D721Med (cell line): ENCODE measurements around the gene TMC4.

Source experiments
- DNase-seq: peaks from one replicate; pipeline ENCODE4 v3.0.0; 2011; ENCODE audit warnings: low spot score; ENCODE audit not compliant: insufficient read length
- FAIRE-seq: peaks from 2 replicates; lab custom pipeline; 2011; peaks lifted over from hg19 to GRCh38; lab: Jason Lieb, UNC
- TF ChIP-seq, protein P1 (sequence below): IDR thresholded peaks from 2 replicates; pipeline ENCODE4 v1.5.1; 2012; ENCODE audit warnings: mild to moderate bottlenecking, control low read depth; ENCODE audit not compliant: insufficient read depth; ENCODE audit errors: missing control alignments

Gene TMC4

DNA sequence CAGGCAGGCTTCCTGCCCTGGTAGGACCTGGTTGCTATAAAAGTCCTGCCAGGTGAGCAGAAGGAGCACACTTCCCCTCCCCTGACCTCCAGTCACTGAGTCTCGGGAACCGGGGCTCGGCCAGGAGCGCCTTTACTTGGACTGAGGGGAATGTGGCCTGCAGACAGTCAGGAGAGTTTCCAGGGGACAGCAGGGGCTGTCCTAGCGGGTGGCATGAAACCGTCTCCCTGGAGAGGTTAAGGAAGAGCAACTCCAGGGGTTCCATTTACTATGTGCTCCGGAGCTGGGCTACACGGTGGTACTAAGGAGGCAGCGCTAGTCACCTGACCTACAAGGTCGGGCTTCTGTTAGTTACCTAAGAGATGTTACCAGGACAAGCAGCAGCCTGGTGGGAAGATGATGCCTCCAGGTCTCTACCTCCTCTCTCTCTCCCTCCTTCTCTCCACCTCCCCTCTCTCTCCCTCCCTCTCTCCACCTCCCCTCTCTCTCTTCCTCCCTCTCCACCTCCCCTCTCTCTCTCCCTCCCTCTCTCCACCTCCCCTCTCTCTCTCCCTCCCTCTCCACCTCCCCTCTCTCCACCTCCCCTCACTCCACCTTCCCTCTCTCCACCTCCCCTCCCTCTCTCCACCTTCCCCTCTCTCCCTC is 39.5 kb downstream of the TMC4 start:
- FAIRE-seq (no peak), DNase-seq (no peak)
- TF ChIP-seq, protein P1, sequence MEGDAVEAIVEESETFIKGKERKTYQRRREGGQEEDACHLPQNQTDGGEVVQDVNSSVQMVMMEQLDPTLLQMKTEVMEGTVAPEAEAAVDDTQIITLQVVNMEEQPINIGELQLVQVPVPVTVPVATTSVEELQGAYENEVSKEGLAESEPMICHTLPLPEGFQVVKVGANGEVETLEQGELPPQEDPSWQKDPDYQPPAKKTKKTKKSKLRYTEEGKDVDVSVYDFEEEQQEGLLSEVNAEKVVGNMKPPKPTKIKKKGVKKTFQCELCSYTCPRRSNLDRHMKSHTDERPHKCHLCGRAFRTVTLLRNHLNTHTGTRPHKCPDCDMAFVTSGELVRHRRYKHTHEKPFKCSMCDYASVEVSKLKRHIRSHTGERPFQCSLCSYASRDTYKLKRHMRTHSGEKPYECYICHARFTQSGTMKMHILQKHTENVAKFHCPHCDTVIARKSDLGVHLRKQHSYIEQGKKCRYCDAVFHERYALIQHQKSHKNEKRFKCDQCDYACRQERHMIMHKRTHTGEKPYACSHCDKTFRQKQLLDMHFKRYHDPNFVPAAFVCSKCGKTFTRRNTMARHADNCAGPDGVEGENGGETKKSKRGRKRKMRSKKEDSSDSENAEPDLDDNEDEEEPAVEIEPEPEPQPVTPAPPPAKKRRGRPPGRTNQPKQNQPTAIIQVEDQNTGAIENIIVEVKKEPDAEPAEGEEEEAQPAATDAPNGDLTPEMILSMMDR, result no peak

DNA sequence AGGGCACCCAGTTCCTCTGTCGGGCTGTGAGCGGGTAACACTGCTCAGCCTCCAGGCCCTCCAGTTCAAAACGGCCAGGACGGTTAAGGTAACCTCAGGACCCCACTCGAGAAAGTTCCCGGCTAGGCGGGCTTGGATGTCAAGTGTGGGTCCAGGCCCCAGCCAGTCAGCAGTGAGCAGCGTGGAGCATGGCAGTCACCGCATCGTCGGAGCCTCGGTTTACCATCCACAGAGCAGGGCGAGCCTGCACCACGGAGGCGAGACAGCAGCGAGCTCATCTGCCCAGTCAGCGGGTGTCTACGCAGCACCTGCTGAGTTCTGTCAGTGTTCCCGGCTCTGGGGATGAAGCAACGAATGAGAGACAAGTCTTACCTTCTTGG is 43.4 kb downstream of the TMC4 start:
- FAIRE-seq (no peak), DNase-seq (no peak)
- TF ChIP-seq, protein P1, result no peak

DNA sequence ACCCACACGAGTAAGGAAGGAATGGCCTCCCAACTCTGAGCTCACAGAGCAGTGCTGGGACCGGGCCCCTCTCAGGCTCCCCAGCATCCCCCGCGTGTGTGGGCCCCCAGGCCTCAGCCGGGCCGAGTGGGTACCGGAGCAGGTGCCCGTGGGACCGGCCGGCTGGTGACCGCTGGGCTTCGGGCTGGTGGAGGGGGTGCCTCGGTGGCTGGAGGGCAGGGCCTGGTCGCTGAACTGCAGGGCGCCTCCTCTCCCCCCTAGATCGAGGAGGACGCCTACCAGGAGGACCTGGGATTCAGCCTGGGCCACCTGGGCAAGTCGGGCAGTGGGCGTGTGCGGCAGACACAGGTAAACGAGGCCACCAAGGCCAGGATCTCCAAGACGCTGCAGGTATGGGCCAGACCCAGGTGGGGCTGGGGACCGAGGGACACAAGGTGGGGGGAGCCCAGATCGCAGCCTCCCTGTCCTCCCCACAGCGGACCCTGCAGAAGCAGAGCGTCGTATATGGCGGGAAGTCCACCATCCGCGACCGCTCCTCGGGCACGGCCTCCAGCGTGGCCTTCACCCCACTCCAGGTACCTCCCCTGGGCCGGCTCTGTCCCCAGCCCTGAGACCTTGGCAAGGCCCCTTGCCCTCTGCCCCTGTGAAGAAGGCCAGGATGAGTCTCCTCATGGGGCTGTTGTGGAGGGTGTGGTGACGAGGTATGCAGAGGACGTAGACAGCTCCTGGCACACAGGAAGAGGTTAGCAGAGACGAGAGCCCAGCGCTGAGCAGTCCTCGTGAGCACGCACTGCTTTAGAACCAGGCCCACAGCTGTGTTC is 44.0 kb downstream of the TMC4 start:
- TF ChIP-seq, protein P1, result no peak
- no peak for FAIRE-seq
- DNase-seq, result no peak

DNA sequence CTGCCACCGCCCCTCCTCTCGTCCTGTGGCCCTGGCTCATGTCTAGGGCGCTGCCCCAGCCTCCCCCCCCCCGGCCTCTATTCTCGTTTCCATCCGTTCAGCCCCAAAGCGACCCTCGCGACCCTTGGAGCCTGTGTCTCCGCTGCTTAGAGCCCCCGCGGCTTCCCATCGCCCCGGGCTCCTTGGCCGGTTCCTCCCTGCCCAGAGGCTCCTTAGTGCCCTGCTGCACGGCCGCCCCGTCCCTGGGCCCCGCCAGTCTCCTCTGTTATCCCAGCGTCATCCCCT is 44.6 kb downstream of the TMC4 start:
- TF ChIP-seq, protein P1, result no peak
- DNase-seq (no peak), FAIRE-seq (no peak)

DNA sequence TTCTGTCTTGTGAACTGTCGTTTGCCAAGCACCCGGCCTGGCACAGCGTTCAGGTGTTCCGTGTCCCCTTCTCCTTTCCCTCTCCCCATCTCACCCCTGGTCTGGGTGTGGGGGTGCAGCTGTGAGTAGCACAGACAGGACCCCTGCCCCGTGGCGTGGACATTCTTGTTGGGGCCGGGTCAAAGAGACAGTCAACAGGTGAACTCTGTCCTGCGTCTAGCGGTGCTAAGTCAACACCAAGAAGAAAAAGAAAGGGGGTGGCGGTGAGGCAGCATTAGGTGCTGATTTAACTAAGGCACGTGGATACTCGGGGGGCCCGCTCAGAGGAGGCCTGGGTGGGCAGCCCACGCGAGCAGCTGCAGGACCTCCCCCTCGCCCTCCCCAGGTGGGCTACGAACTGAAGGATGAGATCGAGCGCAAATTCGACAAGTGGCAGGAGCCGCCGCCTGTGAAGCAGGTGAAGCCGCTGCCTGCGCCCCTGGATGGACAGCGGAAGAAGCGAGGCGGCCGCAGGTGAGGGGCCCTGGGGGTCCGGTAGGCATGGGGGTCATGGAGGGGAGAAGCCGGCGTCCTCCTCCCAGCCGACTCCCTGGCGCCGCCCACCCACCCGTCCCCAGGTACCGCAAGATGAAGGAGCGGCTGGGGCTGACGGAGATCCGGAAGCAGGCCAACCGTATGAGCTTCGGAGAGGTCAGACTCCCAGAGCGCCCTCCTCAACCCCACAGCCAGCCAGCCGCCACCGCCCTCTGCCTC is 45.1 kb downstream of the TMC4 start:
- TF ChIP-seq, protein P1, result no peak
- DNase-seq, result no peak

DNA sequence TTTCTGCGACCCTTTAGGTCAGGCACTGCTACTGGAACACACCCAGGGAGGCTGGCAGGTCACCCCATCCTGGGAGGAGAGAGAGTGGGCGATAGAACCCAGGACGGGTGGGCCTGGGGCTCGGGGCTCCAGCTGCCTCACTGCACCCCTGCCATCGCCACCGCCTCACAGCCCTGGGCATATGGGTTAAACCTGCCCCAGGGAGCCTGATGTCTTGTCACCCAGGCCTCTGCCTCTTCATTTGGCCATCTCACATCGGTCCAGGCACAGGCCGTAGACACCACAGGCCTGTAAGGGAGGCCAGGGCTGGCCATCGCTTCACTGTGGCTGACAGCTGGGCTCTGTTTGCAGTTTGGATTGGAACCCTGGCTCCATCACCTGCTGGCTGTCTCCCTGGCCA is 47.2 kb downstream of the TMC4 start:
- no peak for DNase-seq
- FAIRE-seq, result no peak
- TF ChIP-seq, protein P1, result no peak

More for the DNA sequence above, 45.1 kb downstream of the TMC4 start:
- FAIRE-seq, result no peak
